NCI-H2227 (cell line): ENCODE results near the gene MBD3.
"Not testable (repeated sequence)": the region's sequence is repeated elsewhere in the genome, so short reads cannot be mapped to it uniquely, and the experiment has no call there.

Source experiments
- DNase-seq: peaks from one replicate; lab custom pipeline; 2025; ENCODE audit not compliant: unreplicated experiment; lab: John Stamatoyannopoulos, UW

The MBD3 gene

DNA sequence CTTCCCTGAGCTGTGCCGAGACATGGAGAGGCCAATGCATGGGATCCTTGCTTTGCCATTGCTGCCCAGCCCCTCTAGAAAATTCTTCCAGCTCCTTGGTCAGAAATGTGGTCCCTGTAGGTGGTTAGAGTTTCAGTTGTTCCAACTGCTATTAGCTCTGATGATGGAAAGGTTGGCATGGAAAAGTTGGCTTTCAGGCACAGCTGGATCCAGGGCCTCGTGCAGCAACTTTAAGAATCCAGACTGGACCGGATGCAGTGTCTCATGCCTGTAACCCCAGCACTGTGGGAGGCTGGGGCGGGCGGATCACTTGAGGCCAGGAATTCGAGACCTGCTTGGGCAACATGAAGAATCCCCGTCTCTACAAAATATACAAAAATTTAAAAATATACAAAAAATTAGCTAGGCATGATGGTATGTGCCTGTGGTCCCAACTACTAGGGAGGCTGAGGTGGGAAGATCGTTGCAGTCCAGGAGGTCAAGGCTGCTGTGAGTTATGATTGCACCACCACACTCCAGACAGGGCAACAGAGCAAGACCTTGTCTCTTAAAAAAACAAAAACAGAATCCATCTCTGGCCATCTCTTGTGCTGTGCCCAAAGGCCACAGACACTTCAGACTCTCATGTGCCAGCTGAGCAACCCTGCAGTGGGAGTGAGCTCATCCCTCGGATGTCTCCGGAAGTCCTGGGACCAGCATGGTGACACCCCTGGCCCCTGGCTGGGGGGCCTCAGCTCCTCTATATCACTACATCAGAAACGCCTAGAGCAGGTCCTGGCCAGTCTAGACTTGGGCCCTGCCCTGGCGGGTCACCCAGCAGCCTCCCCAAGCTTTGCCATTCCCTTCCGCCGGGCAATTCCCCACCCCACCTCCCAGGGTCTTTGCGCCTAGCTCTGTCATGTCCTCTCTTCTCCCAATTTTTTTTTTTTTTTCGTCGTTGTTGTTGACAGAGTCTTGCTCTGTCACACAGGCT, 41.3 kb downstream of the MBD3 start:
- no peak for DNase-seq

DNA sequence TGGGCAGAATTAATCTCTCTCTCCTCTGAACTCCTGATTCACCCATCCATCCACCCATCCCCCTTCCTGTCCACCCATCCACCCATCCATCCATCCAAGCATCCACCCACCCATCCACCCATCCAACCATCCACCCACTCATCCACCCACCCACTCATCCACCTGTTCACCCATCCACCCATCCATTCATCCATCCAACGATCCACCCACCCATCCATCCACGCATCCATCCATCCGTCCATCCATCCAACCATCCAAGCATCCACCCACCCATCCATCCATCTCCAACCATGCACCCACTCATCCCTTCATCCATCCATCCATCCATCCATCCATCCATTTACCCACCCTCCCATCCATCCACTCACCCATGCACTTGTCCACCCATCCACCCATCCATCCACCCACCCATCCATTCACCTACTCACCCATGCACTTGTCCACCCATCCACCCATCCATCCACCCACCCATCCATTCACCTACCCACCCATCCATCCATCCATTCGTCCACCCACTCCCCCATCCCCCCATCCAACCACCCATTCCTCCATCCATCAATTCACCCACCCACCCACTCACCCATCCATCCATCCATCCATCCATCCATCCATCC, 43.2 kb downstream of the MBD3 start:
- DNase-seq: no peak

DNA sequence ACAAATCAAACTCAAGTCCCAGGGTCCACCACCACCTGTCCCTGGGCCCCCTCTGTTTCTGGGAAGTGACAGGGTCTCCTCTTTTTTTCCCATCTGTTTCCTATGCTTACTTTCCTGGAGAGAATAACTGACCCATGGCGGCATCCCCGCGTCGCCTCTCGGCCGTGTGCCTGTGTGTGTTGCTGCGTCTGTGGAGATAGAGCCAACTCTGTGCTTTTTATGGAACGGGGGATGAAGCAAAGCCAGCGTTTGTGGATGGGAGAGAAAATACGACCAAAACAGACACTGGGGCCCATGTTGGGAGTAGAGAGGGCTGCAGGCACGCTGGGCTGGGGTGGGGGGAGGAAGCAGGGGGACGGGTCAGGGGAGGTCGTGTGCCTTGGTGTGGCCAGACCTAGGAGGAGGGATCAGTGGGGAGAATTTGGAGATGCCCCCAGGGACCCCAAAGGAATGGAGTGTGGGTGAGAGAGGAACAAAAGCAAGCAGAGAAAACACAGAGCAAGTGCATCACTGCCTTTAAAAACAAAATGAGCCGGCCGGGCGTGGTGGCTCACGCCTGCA, 52.2 kb downstream of the MBD3 start:
- no peak for DNase-seq

DNA sequence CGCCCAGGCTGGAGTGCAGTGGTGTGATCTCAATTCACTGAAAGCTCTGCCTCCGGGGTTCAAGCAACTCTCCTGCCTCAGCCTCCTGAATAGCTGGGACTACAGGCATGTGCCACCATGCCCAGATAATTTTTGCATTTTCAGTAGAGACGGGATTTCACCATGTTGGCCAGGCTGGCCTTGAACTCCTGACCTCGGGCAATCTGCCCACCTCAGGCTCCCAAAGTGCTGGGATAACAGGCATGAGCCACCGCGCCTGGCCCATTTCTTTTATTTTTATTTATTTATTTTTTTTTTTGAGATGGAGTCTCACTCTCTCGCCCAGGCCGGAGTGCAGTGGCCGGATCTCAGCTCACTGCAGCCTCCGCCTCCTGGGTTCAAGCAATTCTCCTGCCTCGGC, 52.9 kb downstream of the MBD3 start:
- not testable (repeated sequence) for DNase-seq

DNA sequence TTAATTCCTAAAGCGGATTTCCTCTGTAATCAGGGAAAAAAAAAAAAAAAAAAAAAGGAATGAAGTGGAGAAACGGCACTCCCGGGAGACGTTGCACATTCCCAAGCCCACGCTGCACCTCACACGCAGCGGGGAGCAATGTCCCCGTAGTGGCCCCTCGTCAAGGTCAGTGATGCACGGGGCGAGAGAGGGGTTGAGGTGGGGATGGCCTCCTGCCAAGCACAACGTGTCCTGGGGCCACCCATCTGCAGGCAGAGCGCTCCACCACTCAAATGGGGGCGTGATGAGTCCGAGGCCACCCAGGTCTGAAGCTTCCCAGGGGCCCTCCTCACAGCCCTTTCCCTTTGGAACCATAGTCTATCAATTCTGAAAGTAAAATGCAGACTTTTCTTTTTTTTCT, 53.7 kb downstream of the MBD3 start:
- no peak for DNase-seq

DNA sequence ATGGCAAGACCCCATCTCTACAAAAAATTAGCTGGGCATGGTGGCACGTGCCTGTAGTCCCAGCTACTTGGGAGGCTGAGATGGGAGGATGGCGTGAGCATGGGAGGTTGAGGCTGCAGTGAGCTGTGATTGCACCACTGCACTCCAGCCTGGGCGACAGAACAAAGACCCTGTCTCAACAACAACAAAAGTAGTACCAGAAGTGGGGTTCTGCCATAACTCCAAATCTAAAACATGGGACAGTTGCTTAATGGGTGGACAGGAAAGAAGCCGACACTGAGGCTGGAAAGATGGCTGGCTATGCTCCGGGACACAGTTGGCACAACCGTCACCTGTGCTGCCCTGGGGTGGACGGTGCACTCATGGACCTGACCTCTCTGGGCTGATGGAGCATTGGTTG, 57.0 kb downstream of the MBD3 start:
- not testable (repeated sequence) for DNase-seq

DNA sequence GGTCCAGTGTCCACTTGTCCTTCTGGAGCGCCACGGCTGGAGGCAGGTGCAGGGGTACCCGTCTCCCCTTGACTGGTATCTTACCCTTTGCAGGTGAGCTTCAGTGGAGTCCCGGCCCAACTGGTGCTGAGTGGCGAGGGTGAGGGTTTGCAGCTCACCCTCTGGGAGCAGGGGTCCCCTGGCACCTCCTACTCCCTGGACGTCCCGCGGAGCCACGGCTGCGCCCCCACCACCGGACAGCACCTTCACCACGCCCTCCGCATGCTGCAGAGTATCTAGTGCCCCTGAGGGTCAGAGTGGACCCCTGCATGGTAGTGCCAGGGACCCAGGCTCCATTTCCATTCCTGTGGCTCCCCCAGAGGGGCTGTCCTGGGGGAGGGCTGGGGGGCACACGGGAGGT, 57.7 kb downstream of the MBD3 start:
- DNase-seq: no peak

DNA sequence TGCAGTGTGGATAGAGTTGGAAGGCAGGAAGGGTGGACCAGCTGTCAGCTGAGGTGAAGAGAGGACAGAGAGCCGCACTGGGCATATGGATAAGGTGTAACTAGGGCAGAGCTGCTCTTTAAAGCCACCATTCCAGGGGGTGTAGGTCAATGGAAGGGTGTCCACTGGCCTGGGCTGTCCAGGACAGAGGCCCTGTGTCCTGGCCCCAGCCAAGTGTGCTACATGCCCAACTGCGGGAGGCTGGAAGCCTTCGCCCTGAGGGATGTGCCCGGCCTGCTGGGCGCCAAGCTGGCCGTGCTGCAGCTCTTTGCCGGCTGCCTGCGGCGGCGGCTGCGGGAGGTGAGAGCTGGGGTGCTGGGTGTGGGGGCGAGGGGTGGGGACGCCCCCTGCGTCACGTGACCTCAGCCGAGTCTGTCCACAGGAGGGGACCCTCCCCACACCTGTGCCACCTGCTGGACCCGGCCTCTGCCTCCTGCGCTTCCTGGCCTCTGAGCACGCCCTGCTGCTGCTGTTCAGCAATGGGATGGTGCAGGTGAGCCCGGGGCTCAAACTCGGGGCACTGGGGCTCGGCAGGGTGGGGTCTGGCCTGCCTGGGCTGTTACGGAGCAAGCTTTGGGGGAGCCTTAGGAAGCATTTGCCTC, 59.0 kb downstream of the MBD3 start:
- DNase-seq: no peak

DNA sequence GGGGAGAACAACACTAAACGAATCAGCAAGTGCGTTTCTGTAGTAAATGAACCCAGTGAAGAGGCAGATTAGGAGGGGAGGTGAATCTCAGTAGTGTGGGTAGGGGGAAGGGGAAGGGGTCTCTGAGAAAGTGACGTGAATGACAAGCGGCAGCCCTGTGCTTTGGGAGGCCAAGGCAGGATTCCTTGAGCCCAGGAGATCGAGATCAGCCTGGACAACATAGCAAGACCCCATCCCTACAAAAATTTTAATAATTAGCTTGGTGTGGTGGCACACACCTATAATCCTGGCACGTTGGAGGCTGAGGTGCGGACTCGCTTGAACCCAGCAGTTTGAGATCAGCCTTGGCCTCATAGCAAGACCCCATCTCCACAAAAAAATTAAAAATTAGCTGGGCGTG, 60.7 kb downstream of the MBD3 start:
- no peak for DNase-seq

DNA sequence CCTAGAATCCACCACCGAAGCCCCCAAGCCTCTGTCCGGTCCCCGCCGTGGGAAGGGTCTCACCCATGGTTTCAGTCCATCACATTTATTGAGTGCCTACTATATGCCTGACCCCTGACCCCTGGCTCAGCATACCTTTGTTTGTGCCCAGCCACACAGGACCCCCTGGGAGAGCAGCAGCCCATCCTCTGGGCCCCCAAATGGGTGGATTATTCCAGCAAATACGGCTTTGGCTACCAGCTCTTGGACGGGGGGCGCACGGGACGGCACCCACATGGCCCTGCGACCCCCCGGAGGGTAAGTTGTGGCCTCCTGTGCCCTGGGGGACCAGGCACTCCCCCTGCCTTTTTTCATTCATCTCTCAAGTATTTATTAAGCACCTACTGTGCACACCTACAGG, 61.1 kb downstream of the MBD3 start:
- DNase-seq: no peak

DNA sequence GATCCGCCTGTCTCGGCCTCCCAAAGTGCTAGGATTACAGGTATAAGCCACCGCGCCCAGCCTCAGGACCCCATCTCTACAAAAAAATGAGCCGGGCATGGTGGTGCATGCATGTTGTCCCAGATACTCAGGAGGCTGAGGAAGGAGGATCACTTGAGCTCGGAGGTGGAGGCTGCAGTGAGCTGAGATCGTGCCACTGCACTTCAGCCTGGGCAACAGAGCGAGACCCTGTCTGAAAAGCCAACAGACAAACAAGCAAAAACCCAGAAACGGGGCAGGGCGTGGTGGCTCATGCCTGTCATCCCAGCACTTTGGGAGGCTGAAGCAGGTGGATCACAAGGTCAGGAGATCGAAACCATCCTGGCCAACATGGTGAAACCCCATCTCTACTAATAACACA, 61.8 kb downstream of the MBD3 start:
- not testable (repeated sequence) for DNase-seq

DNA sequence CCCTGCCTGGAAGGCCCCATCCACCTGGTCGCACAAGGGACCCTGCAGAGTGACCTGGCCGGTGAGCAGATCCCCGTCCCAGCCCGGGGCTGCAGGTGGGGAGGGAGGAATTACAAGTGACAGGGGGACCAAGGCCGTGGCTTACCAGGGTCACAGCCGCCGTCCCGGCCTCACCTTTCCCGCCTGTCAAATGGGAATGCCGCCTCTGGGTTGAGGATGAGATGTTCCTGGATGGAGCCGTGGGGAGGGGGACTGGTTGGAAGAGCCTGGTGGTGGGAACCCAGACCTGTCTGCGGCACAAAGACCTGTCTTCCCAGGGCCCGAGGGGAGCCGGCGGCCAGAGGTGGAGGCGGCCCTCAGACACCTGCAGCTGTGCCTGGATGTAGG, 63.2 kb downstream of the MBD3 start:
- no peak for DNase-seq

DNA sequence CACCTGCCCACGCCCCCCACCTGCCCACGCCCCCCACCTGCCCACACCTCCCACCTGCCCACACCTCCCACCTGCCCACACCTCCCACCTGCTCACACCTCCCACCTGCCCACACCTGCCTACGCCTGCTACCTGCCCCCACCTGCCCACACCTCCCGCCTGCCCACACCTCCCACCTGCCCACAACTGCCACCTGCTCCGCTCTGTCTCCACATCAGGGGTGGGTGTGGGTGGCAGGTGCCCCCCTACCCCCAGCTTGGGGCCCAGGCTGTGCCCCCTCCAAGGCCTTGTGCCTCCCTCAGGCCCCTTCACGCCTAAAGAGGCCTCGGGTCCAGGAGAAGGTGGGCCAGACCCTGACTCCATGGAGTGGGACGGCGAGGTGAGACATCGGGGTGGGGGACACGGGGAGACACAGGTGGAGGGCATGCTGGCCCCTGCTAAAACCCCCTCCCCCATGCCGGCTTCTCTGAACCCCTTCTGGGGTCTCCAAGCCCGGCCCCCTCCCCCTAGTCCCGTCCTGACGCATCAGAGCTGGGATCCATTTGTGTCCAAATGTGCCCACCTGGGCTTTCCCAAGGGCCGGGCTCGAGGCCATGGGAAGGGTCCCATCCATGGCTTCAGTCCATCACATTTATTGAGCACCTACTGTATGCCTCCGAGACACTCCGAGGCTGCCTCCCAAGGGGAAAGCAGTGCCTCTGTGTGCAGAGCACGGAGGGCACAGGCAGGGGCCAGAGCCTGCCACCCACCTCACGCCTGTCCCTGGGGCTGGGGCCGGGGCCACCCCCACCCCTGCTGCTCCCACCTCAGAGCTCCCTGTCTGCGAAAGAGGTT, 63.9 kb downstream of the MBD3 start:
- DNase-seq: no peak

DNA sequence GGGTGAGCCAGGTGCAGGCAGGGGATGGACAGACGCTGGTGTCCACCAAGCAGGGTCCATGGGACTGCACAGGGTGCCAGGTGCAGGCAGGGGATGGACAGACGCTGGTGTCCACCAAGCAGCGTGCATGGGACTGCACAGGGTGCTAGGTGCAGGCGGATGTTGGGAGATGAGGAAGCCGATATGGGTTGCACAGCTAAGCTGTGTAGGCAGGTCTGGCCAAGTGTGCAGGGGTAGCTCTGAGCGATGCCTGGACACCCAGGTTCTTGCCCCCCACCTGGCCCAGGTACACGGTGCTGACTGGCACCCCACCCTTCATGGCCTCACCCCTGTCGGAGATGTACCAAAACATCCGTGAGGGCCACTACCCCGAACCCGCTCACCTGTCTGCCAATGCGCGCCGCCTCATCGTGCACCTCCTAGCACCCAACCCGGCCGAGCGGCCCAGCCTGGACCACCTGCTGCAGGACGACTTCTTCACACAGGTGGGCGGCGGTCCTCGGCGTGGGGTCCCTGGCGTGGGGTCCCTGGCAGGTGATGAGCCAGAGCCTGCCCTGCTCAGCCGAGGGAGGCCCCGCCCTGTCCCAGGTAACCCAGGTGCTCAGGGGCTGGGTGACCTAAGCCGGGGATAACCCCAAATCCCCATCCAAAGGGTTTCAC, 64.9 kb downstream of the MBD3 start:
- DNase-seq: no peak

DNA sequence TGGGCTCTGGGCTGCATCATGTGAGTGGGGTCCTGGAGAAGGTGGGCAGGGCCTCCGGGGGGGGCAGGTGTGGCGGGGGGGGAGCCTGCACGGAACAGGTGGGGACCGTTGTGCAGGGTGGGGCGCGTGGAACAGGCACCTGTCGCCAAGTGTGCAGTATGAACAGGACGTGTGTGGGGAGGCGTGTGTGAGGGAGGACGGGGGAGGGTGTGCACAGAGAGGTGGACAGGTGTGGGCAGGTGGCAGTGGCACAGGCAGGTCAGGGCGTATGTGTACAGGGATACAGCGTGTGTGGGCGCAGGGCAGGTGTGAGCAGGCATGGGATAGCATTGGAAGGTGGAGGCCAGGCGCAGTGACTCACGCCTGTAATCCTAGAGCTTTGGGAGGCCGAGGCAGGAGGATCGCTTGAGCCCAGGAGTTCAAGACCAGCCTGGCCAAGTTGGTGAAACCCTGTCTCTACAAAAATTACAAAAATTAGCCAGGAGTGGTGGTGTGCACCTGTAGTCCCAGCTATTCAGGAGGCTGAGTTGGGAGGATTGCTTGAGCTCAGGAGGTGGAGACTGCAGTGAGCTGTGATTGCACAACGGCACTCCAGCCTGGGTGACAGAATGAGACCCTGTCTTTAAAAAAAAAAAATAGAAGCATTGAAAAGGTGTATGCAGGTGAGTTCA, 65.6 kb downstream of the MBD3 start:
- DNase-seq: no peak

DNA sequence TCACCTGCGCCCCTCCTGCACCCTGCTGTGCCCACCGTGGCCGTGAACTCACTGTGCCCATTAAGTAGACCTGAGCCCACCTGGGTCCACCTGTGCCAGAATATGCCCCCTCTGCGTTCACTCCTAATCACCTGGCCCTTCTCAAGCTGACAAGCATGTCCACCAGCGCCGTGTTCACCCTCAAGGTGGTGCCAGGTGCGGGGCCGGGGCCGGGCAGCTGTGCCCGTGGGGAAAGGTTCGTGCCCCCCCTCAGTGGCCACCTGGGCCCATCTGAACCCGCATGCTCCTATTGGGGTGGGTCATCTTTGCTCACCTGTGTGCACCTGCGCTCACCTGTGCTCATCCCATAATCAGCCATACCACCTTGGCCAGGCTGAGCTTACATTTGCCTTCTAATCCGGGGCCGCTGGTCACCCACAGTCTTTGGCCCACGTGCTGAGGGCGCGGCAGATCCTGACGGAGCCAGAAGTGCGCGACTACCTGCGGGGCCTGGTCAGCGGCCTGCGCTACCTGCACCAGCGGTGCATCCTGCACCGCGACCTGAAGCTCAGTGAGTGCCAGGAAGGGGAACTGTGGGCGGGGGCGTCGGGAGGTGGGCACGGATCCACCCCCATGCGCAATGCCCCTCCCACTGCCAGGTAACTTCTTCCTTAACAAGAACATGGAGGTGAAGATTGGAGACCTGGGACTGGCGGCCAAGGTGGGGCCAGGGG, 66.4 kb downstream of the MBD3 start:
- DNase-seq: no peak

DNA sequence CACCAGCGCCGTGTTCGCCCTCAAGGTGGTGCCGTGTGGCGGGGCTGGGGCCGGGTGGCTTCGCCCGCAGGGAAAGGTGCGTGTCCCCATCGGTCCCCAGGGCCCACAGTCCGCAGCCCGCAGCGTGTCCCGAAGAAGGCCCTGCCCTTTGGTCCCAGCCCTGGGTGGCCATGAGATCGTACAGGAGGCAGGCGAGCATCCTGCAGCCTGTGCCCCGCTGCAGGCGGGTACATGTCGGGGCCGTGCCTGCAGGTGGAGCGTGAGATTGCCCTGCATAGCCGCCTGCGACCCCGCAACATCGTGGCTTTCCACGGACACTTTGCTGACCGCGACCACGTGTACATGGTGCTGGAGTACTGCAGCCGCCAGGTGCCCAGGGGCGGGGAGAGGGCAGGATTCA, 67.3 kb downstream of the MBD3 start:
- no peak for DNase-seq

DNA sequence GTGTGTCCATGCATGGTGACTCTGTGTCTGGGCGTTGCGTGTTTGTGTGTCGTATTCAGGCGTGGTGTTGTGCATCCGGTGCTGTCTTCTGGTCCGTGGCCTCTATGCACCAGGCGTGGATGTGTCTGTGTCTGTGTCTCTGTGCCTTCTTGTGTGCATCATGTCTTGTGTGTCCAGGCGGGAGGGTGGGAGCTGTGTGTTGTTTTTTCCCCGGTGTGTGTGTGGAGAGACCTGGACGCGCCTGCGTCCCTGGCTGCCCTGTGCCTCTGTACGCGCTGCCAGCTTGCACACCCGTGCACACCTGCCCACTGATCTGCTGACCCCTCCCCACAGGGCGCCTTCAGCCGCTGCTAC, 67.7 kb downstream of the MBD3 start:
- no peak for DNase-seq

DNA sequence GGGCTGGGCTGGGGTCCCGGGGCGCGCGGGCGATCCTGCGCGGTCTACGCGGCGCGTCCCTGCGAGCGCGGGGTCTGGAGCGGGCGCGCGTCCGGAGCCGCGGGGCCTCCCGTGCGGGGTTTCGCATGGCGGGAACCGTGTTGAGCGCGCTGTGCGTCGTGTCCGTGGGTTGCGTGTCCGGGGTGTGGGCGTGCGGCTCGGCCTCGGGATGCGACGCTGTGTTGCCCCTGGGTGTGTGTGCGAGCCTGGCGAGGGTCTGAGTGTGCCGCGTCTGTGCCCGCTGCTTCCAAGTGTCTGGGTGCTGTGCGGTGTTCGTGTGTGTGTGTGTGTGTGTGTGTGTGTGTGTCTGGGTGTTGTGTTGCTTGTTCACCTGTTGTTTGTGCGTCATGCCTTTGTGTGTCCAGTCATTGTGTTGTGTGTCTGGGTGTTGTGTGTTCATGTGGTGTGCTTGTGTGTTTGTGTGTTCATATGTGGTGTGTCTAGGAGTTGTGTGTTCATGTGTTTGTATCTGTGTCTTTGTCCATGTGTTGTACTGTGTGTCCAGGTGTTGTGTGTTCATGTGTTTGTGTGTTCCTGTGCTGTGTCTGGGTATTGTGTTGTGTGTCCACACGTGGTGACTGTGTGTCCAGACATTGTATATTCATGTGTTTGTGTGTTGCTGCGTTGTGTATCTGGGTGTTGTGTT, 68.2 kb downstream of the MBD3 start:
- DNase-seq: no peak
